ENCODE results near the gene CLEC20A. TPM values are rescaled to one million over a fixed set of nuclear protein-coding genes. Genes with fewer than 3 reads are reported as not detected.

CLEC20A gene
- total and polyA plus RNA-seq, 2 of the 8 experiments (the other 6 are each of a cell fraction or from before 2014, with no cell fraction given), result not detected

- Histone ChIP-seq H3K23ac (ENCODE audit: insufficient read length) (no peak overlapping the region), H2BK5ac (ENCODE audit: low read depth, low read length) (no peak overlapping the region), H4K20me1 (replicated peaks in 1 of 2; ENCODE audit: control insufficient read depth in 1 of 2, insufficient read depth in 2 of 2, low read length in 2 of 2) (no peaks in the 10 kb centered on the region), H3K4me3 (ENCODE audit: extremely low read depth in 1 of 4, insufficient read depth in 2 of 4, low read depth in 3 of 4, low read length in 4 of 4) (no peak overlapping the region), H3K23me2 (ENCODE audit: low read depth, low read length) (no peaks in the 10 kb centered on the region), H3K27me3 (replicated peaks in 1 of 4; ENCODE audit: control insufficient read depth in 3 of 4, extremely low read depth in 1 of 4, insufficient read depth in 3 of 4, low read length in 3 of 4) (no peaks in the 10 kb centered on the region), H2AFZ (ENCODE audit: low read length) (no peak overlapping the region), H3K79me2 (ENCODE audit: control insufficient read depth in 1 of 2, insufficient read depth in 2 of 2, low read length in 2 of 2) (no peaks in the 10 kb centered on the region), H3K4ac (replicated peaks; ENCODE audit: insufficient read length, low read depth, low read length) (no peak overlapping the region), H2BK20ac (ENCODE audit: low read length) (no peak overlapping the region), H3K9ac (replicated peaks in 1 of 4; ENCODE audit: extremely low read depth in 1 of 4, low read depth in 3 of 4, low read length in 3 of 4) (no peak overlapping the region), H4K91ac (replicated peaks; ENCODE audit: insufficient read length, low read length) (no peak overlapping the region), H3K14ac (ENCODE audit: insufficient read length) (no peak overlapping the region), H3K79me1 (ENCODE audit: low read depth, low read length) (no peaks in the 10 kb centered on the region), H3K4me1 (replicated peaks in 1 of 4; ENCODE audit: control insufficient read depth in 3 of 4, insufficient read depth in 4 of 4, low read length in 3 of 4) (no peaks in the 10 kb centered on the region), H2BK15ac (ENCODE audit: low read length) (no peak overlapping the region), H2BK12ac (ENCODE audit: low read depth, low read length) (no peak overlapping the region), H4K5ac (ENCODE audit: insufficient read length, low read depth, low read length) (no peak overlapping the region), H3K27ac (ENCODE audit: low read depth, low read length) (no peak overlapping the region), H4K8ac (ENCODE audit: extremely low read depth, insufficient read depth, low read length) (no peak overlapping the region; the same call in 1 of the 2 replicates), H3K36me3 (ENCODE audit: control insufficient read depth in 2 of 4, insufficient read depth in 4 of 4, low read length in 3 of 4) (no peaks in the 10 kb centered on the region), H2AK5ac (ENCODE audit: low read depth, low read length) (no peak overlapping the region), H2BK120ac (replicated peaks; ENCODE audit: low read depth, low read length) (no peak overlapping the region), H3K9me3 (ENCODE audit: insufficient read depth in 2 of 2, low read depth in 1 of 2, low read length in 1 of 2) (no peaks in the 10 kb centered on the region), H3K18ac (ENCODE audit: extremely low read depth, low read length) (no peak overlapping the region), H3K4me2 (ENCODE audit: insufficient read depth in 1 of 2, low read depth in 2 of 2, low read length in 2 of 2) (no peak overlapping the region), H3K56ac (replicated peaks; ENCODE audit: insufficient read length, low read depth, low read length) (no peak overlapping the region)
- ChIA-PET POLR2A (ENCODE audit: partially characterized antibody) (interaction anchor here (1.1 kb wide), 1 partner anchor 8 kb away, joined by 3 read pairs; no protein-coding TSS in a partner anchor), CTCF (ENCODE audit: partially characterized antibody) (interaction anchor here (0.7 to 16.8 kb wide), 6 partner anchors 11 to 210 kb away, joined by 3 to 238 read pairs (median 3); no protein-coding TSS in a partner anchor)
- DNase-seq (ENCODE audit: low read depth in 1 of 2, low spot score in 2 of 2) (no peak), FAIRE-seq (no peak)
- 88% methylated on average over 11 of the region's 11 CpGs; no CpG with 5 or more reads in 1 of the 2 experiments for WGBS, 2 experiments (ENCODE audit: extremely low coverage in 1 of 2, insufficient coverage in 1 of 2, insufficient read length in 1 of 2, insufficient replicate concordance in 2 of 2, low coverage in 1 of 2, low lambda C conversion rate in 2 of 2, missing lambda C conversion rate in 1 of 2)
- TF ChIP-seq HDAC2 (IDR thresholded peaks at IDR 0.05; ENCODE audit: borderline replicate concordance in 1 of 2, low read depth in 2 of 2, low read length in 2 of 2) (no peak), RAD21 (IDR thresholded peaks at IDR 0.05 in 1 of 2, conservative IDR thresholded peaks at IDR 0.05 in 1 of 2; ENCODE audit: low read depth in 2 of 2, low read length in 2 of 2) (no peak), POU5F1 (IDR thresholded peaks at IDR 0.05; ENCODE audit: low read depth, low read length) (no peak), ATF2 (IDR thresholded peaks at IDR 0.05; ENCODE audit: low read length) (no peak), JUND (IDR thresholded peaks at IDR 0.05; ENCODE audit: low read length) (no peak), EGR1 (IDR thresholded peaks at IDR 0.05; ENCODE audit: borderline replicate concordance, low read depth, low read length) (no peak), CHD1 (IDR thresholded peaks at IDR 0.05; ENCODE audit: low read depth, low read length) (no peak), SIX5 (IDR thresholded peaks at IDR 0.05; ENCODE audit: low read depth, low read length) (no peak)
Observed at GRCh38 chr1:178520803-178521202, 24.0 kb upstream of the CLEC20A start.

All from H1 (cell line).